ENCODE data around the gene NFKBIB. TPM values are rescaled to one million over a fixed set of nuclear protein-coding genes. Genes with fewer than 3 reads are reported as not detected.
"Not testable (repeated sequence)": the region's sequence is repeated elsewhere in the genome, so short reads cannot be mapped to it uniquely, and the experiment has no call there.

Gene NFKBIB
- total RNA-seq, 1 donor from 2014 or later = 8.3 TPM

GRCh38 chr19:38856813-38857212 is 43.0 kb upstream of the NFKBIB start:
- Histone ChIP-seq H3F3A (ENCODE audit: low read depth) (peaks cover 24% of the 10 kb centered on the region), H2AFZ (replicated peaks) (no peak overlapping the region), H4K20me1 (ENCODE audit: low read depth) (no peaks in the 10 kb centered on the region), H3K36me3 (no peaks in the 10 kb centered on the region), H3K9me3 (ENCODE audit: low read depth) (no peaks in the 10 kb centered on the region), H3K4me1 (peaks cover 8% of the 10 kb centered on the region), H3K9ac (no peak overlapping the region), H3K4me2 (no peak overlapping the region), H3K27ac (no peak overlapping the region), H3K79me2 (ENCODE audit: low read depth) (no peaks in the 10 kb centered on the region), H3K27me3 (no peaks in the 10 kb centered on the region), H3K4me3 (no peak overlapping the region)
- no peak overlapping the region for H3K4me3 Mint-ChIP-seq
- TF ChIP-seq CTCF (IDR thresholded peaks at IDR 0.05) (no peak), EZH2phosphoT487 (IDR thresholded peaks at IDR 0.05) (no peak), EZH2 (IDR thresholded peaks at IDR 0.05) (no peak)
- peaks cover 4% of the 10 kb centered on the region for H3K27me3 Mint-ChIP-seq (ENCODE audit: insufficient read depth, low read depth)
- H3K27ac Mint-ChIP-seq = no peak overlapping the region
- DNase-seq (ENCODE audit: low spot score) = no peak
- peaks cover 8% of the 10 kb centered on the region for H3K9me3 Mint-ChIP-seq
- H3K4me1 Mint-ChIP-seq = peaks cover 30% of the 10 kb centered on the region
- H3K36me3 Mint-ChIP-seq = peaks cover 2% of the 10 kb centered on the region

- H3K9ac ChIP-seq; H3K9me3 Mint-ChIP-seq; H3K27me3 Mint-ChIP-seq (ENCODE audit: insufficient read depth, low read depth); H3K4me3 ChIP-seq; H3K9me3 ChIP-seq (ENCODE audit: low read depth); H2AFZ ChIP-seq (replicated peaks); H3K27me3 ChIP-seq; H3K36me3 ChIP-seq; DNase-seq (ENCODE audit: low spot score); H3K4me2 ChIP-seq; H3K36me3 Mint-ChIP-seq; H3K79me2 ChIP-seq (ENCODE audit: low read depth); H4K20me1 ChIP-seq (ENCODE audit: low read depth); H3K27ac ChIP-seq; H3K4me1 ChIP-seq: not testable (repeated sequence)
- Mint-ChIP-seq H3K4me1 (peaks cover 18% of the 10 kb centered on the region), H3K27ac (peak overlapping the region; percentile 15), H3K4me3 (peak overlapping the region; percentile 48)
- H3F3A ChIP-seq (ENCODE audit: low read depth) = peaks cover 19% of the 10 kb centered on the region
These were observed 40.1 kb upstream of the NFKBIB start for GRCh38 chr19:38859631-38860204.

- Histone ChIP-seq H4K20me1 (ENCODE audit: low read depth) (no peaks in the 10 kb centered on the region), H2AFZ (replicated peaks) (no peak overlapping the region), H3K36me3 (no peaks in the 10 kb centered on the region), H3K27ac (no peak overlapping the region), H3K79me2 (ENCODE audit: low read depth) (no peaks in the 10 kb centered on the region), H3K9ac (no peak overlapping the region), H3K9me3 (ENCODE audit: low read depth) (no peaks in the 10 kb centered on the region), H3K27me3 (no peaks in the 10 kb centered on the region), H3K4me1 (peaks cover 8% of the 10 kb centered on the region), H3K4me3 (no peak overlapping the region), H3F3A (ENCODE audit: low read depth) (peaks cover 19% of the 10 kb centered on the region), H3K4me2 (no peak overlapping the region)
- Mint-ChIP-seq H3K4me3 (no peak overlapping the region), H3K27me3 (ENCODE audit: insufficient read depth, low read depth) (peaks cover 4% of the 10 kb centered on the region), H3K27ac (no peak overlapping the region), H3K4me1 (peaks cover 28% of the 10 kb centered on the region), H3K9me3 (peaks cover 8% of the 10 kb centered on the region), H3K36me3 (peaks cover 2% of the 10 kb centered on the region)
- DNase-seq (ENCODE audit: low spot score) = no peak
- TF ChIP-seq EZH2 (IDR thresholded peaks at IDR 0.05) = no peak
- TF ChIP-seq EZH2phosphoT487 (IDR thresholded peaks at IDR 0.05) = no peak
- no peak for TF ChIP-seq CTCF (IDR thresholded peaks at IDR 0.05)
These were observed 38.4 kb upstream of the NFKBIB start for GRCh38 chr19:38861368-38861767.

- H3K4me1 Mint-ChIP-seq = peaks cover 30% of the 10 kb centered on the region
- Histone ChIP-seq H3K9ac (no peak overlapping the region), H3K27me3 (no peaks in the 10 kb centered on the region), H3K4me1 (peaks cover 8% of the 10 kb centered on the region), H3K4me2 (no peak overlapping the region), H3K27ac (no peak overlapping the region), H3K9me3 (ENCODE audit: low read depth) (no peaks in the 10 kb centered on the region), H3K36me3 (no peaks in the 10 kb centered on the region), H3K79me2 (ENCODE audit: low read depth) (no peaks in the 10 kb centered on the region), H2AFZ (replicated peaks) (no peak overlapping the region), H3F3A (ENCODE audit: low read depth) (peaks cover 19% of the 10 kb centered on the region), H4K20me1 (ENCODE audit: low read depth) (no peaks in the 10 kb centered on the region), H3K4me3 (no peak overlapping the region)
- no peak overlapping the region for H3K27ac Mint-ChIP-seq
- H3K4me3 Mint-ChIP-seq = no peak overlapping the region
- peak; percentile 1 for DNase-seq (ENCODE audit: low spot score)
- TF ChIP-seq CTCF (IDR thresholded peaks at IDR 0.05) = no peak
- no peak for TF ChIP-seq EZH2 (IDR thresholded peaks at IDR 0.05)
- TF ChIP-seq EZH2phosphoT487 (IDR thresholded peaks at IDR 0.05) = no peak
- peaks cover 3% of the 10 kb centered on the region for H3K9me3 Mint-ChIP-seq
- H3K36me3 Mint-ChIP-seq = no peaks in the 10 kb centered on the region
- peaks cover 7% of the 10 kb centered on the region for H3K27me3 Mint-ChIP-seq (ENCODE audit: insufficient read depth, low read depth)
These were observed 37.3 kb upstream of the NFKBIB start for GRCh38 chr19:38862321-38863059.

Data from neural progenitor cell (in vitro differentiated cells).